Embryonic facial prominence (tissue), 1 donor: Measurements from ENCODE around the gene GPR155.
A peak's percentile ranks its signal among the peaks of the same experiment; 100 is the strongest.
"Not testable (repeated sequence)": the region's sequence is repeated elsewhere in the genome, so short reads cannot be mapped to it uniquely, and the experiment has no call there.

Source experiments
- DNase-seq: peaks from one replicate; pipeline ENCODE4 v3.0.0-alpha.2; 2016; ENCODE audit errors: extremely low spot score

GPR155 gene

DNA sequence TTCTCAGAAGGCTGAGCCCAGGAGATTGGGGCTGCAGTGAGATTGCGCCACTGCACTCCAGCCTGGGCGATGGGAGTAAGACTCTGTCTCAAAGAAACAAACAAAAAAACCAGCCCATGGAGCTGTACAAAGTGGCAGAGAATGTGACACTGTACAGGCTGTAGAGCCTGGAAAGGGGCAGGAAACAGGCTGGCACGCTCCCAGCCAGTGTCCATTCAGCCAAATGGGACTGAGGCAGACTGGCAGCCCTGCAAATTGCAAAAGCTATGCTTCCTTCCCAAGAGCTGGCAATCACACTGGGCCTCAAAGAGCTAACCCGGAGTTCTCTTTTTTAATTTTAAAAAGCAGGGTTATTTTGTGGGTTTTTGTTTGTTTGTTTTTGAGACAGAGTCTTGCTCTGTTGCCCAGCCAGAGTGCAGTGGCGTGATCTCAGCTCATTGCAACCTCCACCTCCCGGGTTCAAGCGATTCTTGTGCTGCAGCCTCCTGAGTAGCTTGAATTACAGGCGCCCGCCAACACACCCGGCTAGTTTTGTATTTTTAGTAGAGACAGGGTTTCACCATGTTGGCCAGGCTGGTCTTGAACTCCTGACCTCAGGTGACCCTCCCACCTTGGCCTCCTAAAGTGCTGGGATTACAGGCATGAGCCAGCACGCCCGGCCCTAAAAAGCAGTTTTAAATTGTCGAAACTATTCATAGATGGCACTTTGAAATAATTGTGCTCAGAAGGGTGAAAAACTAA is 48.5 kb downstream of the GPR155 start:
- no peak for DNase-seq

DNA sequence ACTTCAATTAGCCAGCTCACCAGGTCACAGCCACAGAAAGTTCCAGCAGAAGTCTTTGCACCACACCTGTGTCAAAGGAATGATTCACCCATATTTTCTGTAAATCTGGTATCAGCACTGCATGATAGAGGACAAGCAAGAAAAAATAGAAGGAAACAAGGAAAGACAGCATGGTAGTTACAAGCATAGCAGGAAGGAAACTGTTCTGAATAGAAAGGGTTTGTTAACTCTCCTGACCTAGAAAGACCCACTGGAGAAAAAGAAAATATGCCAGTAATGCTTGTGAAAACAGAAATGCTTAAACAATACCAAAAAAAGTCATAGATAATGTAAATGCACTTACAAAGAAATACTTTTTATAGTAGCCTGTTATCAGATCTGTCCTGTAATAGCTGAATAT is 50.5 kb downstream of the GPR155 start:
- DNase-seq = peak; percentile 4

DNA sequence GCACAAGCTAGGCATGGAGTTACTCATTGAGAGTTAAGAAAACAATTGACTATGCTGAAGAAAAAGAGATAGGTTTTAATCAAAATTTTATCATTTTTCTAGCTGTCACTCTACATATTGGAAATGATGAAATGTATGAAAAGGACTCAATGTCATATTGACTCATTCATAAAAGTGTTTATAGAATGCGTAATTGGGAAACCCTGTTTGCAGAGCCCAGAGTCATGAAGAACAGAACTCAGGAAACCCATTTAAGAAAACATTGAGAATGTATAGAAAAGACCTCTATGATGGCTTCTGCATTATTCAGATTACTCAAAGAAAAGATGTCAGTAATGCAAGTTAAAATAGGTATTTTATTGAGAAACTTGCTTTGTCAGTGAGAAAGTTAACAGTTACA is 54.9 kb downstream of the GPR155 start:
- DNase-seq = peak; percentile 3

DNA sequence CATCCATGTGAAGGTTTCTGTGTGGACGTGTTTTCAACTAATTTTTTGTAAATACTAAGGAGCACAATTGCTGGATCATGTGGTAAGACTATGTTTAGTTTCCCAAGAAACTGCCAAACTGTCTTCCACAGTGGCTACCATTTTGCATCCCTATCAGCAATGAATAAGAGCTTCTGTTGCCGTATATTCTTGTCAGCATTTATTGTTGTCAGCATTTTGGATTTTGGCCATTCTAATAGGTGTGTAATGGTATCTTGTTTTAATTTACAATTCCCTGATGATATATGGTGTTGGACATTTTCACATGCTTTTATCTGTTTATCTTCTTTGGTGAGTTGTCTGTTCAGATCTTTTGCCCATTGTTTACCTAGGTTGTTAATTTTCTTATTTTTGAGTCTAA is 56.8 kb downstream of the GPR155 start:
- DNase-seq = peak; percentile 2

DNA sequence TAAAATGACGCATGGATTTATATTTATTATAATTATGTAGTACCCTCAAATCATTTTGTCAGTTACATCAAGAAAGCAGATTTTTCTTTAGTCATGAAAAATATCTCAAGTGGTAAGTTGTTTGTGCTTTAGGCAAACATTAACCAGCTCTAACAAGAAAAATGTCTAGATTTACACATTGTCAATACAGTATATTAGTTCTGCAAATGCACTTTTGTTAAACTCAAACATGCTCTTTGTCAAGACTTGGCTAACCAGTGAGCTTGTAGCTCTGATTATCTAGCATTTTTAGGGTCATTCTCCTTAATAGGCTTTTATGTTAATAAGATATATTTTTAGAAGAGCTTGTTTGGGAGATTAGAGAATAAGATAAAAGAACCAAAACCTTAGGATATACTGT is 58.6 kb downstream of the GPR155 start:
- DNase-seq = no peak

- no peak for DNase-seq
These were observed 74.6 kb downstream of the GPR155 start for GRCh38 chr2:174412256-174412655.

DNA sequence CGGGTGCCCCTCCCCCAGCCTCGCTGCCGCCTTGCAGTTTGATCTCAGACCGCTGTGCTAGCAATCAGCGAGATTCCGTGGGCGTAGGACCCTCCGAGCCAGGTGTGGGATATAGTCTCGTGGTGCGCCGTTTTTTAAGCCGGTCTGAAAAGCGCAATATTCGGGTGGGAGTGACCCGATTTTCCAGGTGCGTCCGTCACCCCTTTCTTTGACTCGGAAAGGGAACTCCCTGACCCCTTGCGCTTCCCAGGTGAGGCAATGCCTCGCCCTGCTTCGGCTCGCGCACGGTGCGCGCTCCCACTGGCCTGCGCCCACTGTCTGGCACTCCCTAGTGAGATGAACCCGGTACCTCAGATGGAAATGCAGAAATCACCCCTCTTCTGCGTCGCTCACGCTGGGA is 76.8 kb downstream of the GPR155 start:
- not testable (repeated sequence) for DNase-seq

DNA sequence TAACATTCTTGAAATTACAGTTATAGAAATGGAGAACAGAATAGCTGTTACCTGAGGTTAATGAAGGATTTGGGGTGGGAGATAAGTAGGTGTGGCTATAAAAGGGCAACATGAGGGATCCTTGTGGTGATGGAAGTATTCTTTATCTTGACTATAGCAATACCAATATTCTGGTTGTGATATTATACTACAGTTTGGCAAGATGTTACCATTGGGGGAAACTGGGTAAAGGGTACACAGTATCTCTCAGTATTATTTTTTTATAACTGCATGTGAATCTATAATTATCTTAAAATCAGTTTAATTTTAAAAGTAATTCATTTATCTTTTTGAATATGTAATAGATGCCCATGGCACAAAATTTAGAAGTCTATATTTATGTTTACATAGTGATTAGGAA is 83.2 kb downstream of the GPR155 start:
- DNase-seq = no peak

- no peak for DNase-seq
These were observed 86.0 kb downstream of the GPR155 start for GRCh38 chr2:174400853-174401252.

DNA sequence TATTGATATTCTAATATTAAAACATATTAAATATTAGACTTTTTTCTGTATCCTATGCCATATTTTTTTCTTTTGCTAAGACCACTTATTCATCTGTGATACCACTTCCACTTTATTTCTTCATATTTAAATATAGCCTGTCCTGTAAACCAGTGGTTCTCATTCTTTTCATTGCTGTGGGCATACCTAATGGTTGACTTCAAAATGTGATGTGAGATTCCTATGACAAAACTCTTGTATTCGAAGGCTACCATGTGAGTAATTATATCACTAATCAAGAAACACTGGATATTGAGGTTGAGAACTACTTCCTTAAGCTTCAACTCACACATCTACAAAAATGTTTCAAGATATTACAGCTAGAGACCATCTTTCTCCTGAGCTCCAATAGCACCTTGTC is 87.7 kb downstream of the GPR155 start:
- DNase-seq = no peak

GRCh38 chr2:174397773-174398172 is 89.1 kb downstream of the GPR155 start:
- DNase-seq = no peak

- no peak for DNase-seq
These were observed 90.7 kb downstream of the GPR155 start for GRCh38 chr2:174395969-174396630.

DNA sequence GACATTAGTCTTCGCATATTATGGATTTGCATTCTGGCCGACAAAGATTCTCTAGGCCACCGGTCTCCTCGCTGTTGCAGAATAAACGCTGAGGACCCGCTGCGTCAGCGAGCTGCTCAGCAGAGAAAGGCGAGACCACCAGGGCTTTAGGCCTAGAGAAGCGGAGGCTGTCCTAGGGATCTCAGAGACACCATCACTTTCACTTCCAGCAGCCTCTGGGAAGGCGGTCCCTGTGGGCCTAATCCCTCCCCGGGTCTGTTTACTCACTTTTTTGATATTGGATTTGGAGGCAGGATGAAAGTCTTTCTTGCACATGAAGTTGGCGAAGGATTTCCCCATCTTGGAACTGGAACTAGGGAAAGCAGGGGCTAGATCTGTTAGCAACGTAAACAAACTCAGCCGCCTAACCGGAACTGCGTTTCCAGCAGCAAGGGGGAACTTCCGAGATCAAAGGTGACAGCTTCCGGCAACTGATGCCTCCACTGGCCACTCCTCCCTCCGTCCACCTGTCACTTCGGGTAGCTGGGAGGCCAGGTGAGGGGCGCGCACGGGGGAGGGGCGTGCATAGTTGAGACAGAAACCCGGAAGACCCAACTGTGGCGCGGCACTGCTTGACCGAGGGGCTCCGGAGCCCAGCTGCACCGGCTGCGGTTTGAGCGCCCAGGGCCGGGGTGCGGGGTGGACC is 91.4 kb downstream of the GPR155 start, which contains the start of gene SCRN3:
Gene SCRN3 (plus strand): TSS at position 447 of the 685 bp plus-strand sequence. CDS start 2,554 bp downstream, outside the sequence.
- peak; percentile 63 for DNase-seq

DNA sequence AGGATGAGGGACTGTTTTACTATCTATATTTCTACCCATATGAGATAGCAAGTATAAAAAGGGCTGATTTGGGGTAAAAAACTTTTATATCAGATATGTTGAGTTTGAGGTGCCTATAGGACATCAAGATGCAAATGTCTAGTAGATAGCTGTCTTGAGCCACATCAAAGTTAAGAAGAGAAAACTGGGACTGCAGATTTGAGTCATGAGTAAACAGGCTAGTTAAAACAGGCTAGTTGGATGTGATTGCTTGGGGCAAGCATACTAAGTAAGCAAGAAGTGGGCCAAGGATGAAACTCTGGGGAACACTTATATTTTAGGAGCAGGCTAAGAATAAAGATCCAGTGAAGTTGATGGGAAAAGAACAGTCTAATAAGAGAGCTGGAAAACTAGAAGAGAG is 94.1 kb downstream of the GPR155 start:
- no peak for DNase-seq

- DNase-seq = not testable (repeated sequence)
These were observed 96.5 kb downstream of the GPR155 start for GRCh38 chr2:174390303-174390702.

DNA sequence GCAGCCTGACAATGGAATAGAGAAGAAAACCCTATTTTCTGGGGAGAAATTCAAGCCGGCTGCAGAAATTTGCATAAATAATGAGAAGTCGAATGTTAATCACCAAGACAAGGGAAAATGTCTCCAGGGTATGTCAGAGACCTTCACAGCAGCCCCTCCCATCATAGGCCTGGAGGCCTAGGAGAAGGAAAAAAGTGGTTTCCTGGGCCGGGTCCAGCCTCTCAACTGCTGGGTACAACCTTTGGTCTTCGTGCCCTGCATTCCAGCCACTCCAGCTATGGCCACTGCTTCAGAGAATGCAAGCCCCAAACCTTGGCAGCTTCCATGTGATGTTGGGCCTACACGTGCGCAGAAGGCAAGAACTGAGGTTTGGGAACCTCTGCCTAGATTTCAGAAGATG is 97.3 kb downstream of the GPR155 start:
- DNase-seq = no peak

DNA sequence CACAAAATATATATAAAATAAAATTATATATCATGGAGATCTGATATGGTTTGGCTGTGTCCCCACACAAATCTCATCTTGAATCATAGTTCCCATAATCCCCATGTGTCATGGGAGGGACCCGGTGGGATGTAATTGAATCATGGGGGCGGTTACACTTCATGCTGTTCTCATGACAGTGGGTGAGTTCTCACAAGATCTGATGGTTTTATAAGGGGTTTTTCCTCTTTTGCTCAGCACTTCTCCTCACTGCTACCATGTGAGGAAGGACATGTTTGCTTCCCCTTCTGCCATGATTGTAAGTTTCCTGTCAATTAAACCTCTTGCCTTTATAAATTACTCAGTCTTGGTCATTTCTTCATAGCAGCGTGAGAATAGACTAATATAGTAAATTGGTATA is 98.1 kb downstream of the GPR155 start:
- DNase-seq = not testable (repeated sequence)

- no peak for DNase-seq
These were observed 101.6 kb downstream of the GPR155 start for GRCh38 chr2:174385201-174385600.

DNA sequence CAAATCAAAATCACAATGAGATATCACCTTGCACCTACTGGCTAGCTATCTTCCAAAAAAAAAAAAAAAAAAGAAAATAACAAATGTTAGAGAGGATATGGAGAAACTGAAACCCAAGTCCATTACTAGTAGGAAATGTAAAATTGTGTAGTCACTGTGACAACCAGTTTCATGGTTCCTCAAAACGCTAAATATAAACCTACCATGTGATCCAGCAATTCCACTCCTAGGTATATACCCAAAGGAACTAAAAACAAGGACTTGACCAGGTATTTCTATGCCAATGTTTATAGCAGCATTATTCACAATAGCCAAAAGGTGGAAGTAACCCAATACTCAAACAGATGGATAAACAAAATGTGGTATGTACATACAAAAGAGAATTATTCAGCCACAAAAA is 103.0 kb downstream of the GPR155 start:
- no peak for DNase-seq
